OCI-LY7 (cell line): ENCODE data around the gene TCERG1L. TPM values are rescaled to one million over a fixed set of nuclear protein-coding genes. Genes with fewer than 3 reads are reported as not detected.
"Not testable (repeated sequence)": the region's sequence is repeated elsewhere in the genome, so short reads cannot be mapped to it uniquely, and the experiment has no call there.

Source experiments
- BruUV-seq: library from RNA; stranded (reverse); fragments of 400-500 nt; replicated peaks from 2 replicates; lab custom pipeline; 2021; lab: Mats Ljungman, UMichigan
- CTCF ChIA-PET: fragments of 300-600 bp; sonication (Branson Sonifier 250); formaldehyde crosslinking; loops from one replicate; lab custom pipeline; 2022; ENCODE audit warnings: antibody characterized with exemption; ENCODE audit not compliant: unreplicated experiment; lab: Charles Lee
- POLR2A ChIA-PET: fragments of 300-600 bp; sonication (Branson Sonifier 250); formaldehyde crosslinking; loops from one replicate; lab custom pipeline; 2022; ENCODE audit warnings: antibody characterized with exemption; lab: Charles Lee
- DNase-seq: peaks from one replicate; pipeline ENCODE4 v3.0.0-alpha.2; 2015; ENCODE audit warnings: low spot score
- H2AFZ ChIP-seq: fragments of 200-600 bp; sonication (generic), shearing (Covaris generic); 2 replicates; pipeline ENCODE4 v1.6.1; 2014; ENCODE audit warnings: mild to moderate bottlenecking, antibody characterized with exemption, low read length, moderate library complexity
- H3K27ac ChIP-seq: fragments of 200-600 bp; sonication (generic); 2 replicates; pipeline ENCODE4 v1.5.1; 2014; ENCODE audit warnings: mixed run types, low read depth, mild to moderate bottlenecking, moderate library complexity, low read length, inconsistent platforms; ENCODE audit not compliant: poor library complexity, severe bottlenecking
- H3K36me3 ChIP-seq: fragments of 200-600 bp; sonication (generic); 2 replicates; pipeline ENCODE4 v1.6.1; 2014; ENCODE audit warnings: mild to moderate bottlenecking, antibody characterized with exemption, low read length, moderate library complexity, mixed read lengths; ENCODE audit not compliant: insufficient read depth
- H3K4me1 ChIP-seq: fragments of 200-600 bp; sonication (generic); 2 replicates; pipeline ENCODE4 v1.5.1; 2014; ENCODE audit warnings: mild to moderate bottlenecking, low read length; ENCODE audit not compliant: insufficient read depth, poor library complexity, severe bottlenecking
- H3K4me2 ChIP-seq: fragments of 200-600 bp; sonication (generic); 2 replicates; pipeline ENCODE4 v1.6.1; 2014; ENCODE audit warnings: mild to moderate bottlenecking, low read length
- H3K4me3 ChIP-seq: fragments of 200-600 bp; sonication (generic); 2 replicates; pipeline ENCODE4 v1.5.1; 2014; ENCODE audit warnings: mild to moderate bottlenecking, low read depth, low read length; ENCODE audit not compliant: poor library complexity, severe bottlenecking
- H3K79me2 ChIP-seq: fragments of 200-600 bp; sonication (generic); 2 replicates; pipeline ENCODE4 v1.6.1; 2016; ENCODE audit warnings: low read depth, mild to moderate bottlenecking, low read length, moderate library complexity, mixed read lengths; ENCODE audit not compliant: insufficient read depth
- H3K9me2 ChIP-seq: fragments of 200-600 bp; sonication (generic); 2 replicates; pipeline ENCODE4 v1.6.1; 2016; ENCODE audit warnings: mild to moderate bottlenecking, low read length, mixed read lengths; ENCODE audit not compliant: insufficient read depth
- H3K9me3 ChIP-seq: fragments of 200-600 bp; sonication (generic); 2 replicates; pipeline ENCODE4 v1.6.1; 2014; ENCODE audit warnings: mild to moderate bottlenecking, mixed run types, low read length, mixed read lengths
- H4K20me1 ChIP-seq: fragments of 200-600 bp; sonication (generic); 2 replicates; pipeline ENCODE4 v1.6.1; 2014; ENCODE audit warnings: mild to moderate bottlenecking, antibody characterized with exemption, low read length, moderate library complexity, mixed read lengths; ENCODE audit not compliant: insufficient read depth
- EZH2phosphoT487 ChIP-seq: fragments of 200-600 bp; sonication (generic); IDR thresholded peaks from 2 replicates; pipeline ENCODE4 v1.6.1; 2018; ENCODE audit warnings: low read depth, borderline replicate concordance, mild to moderate bottlenecking, mixed run types, antibody characterized with exemption, low read length, moderate library complexity, mixed read lengths
- intact Hi-C: fragments of 100-400 bp; cut with micrococcal nuclease; formaldehyde crosslinking; loops from one replicate; pipeline ENCODE4 v1.10.0; 2022; ENCODE audit not compliant: unreplicated experiment
- total RNA-seq, 2 experiments: library from RNA; depleted of rRNA in 1 of 2; stranded (reverse); fragments of >200 nt in 1 of 2; shearing (Covaris generic) in 1 of 2; gene quantifications; 2 replicates each; pipeline ENCODE4 v1.2.3, GENCODE V29; 2014 to 2022
- TF ChIP-seq, protein P1 (sequence below): fragments of 200-600 bp; sonication (generic); conservative IDR thresholded peaks from 2 replicates; pipeline ENCODE4 v1.5.1; 2014; ENCODE audit warnings: mild to moderate bottlenecking, antibody characterized with exemption, low read length, moderate library complexity, mixed read lengths

TCERG1L gene
- total RNA-seq, 2 experiments from 2014 or later, result not detected

GRCh38 chr10:131137223-131137622 lies 174.3 kb downstream of the TCERG1L start:
- POLR2A ChIA-PET, result no interaction called here
- no peaks in the 10 kb centered on the region for H3K9me2 ChIP-seq
- H3K4me2 ChIP-seq, result no peak overlapping the region
- H3K4me3 ChIP-seq, result no peak overlapping the region
- no peak for TF ChIP-seq EZH2phosphoT487
- TF ChIP-seq, protein P1, sequence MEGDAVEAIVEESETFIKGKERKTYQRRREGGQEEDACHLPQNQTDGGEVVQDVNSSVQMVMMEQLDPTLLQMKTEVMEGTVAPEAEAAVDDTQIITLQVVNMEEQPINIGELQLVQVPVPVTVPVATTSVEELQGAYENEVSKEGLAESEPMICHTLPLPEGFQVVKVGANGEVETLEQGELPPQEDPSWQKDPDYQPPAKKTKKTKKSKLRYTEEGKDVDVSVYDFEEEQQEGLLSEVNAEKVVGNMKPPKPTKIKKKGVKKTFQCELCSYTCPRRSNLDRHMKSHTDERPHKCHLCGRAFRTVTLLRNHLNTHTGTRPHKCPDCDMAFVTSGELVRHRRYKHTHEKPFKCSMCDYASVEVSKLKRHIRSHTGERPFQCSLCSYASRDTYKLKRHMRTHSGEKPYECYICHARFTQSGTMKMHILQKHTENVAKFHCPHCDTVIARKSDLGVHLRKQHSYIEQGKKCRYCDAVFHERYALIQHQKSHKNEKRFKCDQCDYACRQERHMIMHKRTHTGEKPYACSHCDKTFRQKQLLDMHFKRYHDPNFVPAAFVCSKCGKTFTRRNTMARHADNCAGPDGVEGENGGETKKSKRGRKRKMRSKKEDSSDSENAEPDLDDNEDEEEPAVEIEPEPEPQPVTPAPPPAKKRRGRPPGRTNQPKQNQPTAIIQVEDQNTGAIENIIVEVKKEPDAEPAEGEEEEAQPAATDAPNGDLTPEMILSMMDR, result no peak
- H3K79me2 ChIP-seq, result no peaks in the 10 kb centered on the region
- no TSS peak for BruUV-seq
- H2AFZ ChIP-seq, result no peak overlapping the region
- intact Hi-C loops, result no loop called here
- CTCF ChIA-PET, result no interaction called here
- H4K20me1 ChIP-seq, result no peaks in the 10 kb centered on the region
- no peak overlapping the region for H3K27ac ChIP-seq
- no peaks in the 10 kb centered on the region for H3K9me3 ChIP-seq
- no peaks in the 10 kb centered on the region for H3K4me1 ChIP-seq
- H3K36me3 ChIP-seq, result no peaks in the 10 kb centered on the region
- DNase-seq, result no peak

- H3K4me2 ChIP-seq, H3K36me3 ChIP-seq, H3K9me3 ChIP-seq, H3K4me1 ChIP-seq, DNase-seq, H3K9me2 ChIP-seq, H3K4me3 ChIP-seq, H2AFZ ChIP-seq, H3K79me2 ChIP-seq, BruUV-seq, CTCF ChIA-PET, H4K20me1 ChIP-seq, H3K27ac ChIP-seq, intact Hi-C loops, POLR2A ChIA-PET: not testable (repeated sequence)
These were observed 175.2 kb downstream of the TCERG1L start for GRCh38 chr10:131136336-131136735.

GRCh38 chr10:131135716-131136115 lies 175.8 kb downstream of the TCERG1L start:
- intact Hi-C loops, result no loop called here
- Histone ChIP-seq H3K36me3 (no peaks in the 10 kb centered on the region), H3K4me1 (no peaks in the 10 kb centered on the region), H3K9me2 (no peaks in the 10 kb centered on the region), H3K27ac (no peak overlapping the region), H3K4me2 (no peak overlapping the region), H2AFZ (no peak overlapping the region), H3K4me3 (no peak overlapping the region), H3K79me2 (no peaks in the 10 kb centered on the region), H4K20me1 (no peaks in the 10 kb centered on the region), H3K9me3 (no peaks in the 10 kb centered on the region)
- BruUV-seq, result no TSS peak
- no peak for DNase-seq
- TF ChIP-seq, protein P1, result no peak
- no peak for TF ChIP-seq EZH2phosphoT487
- ChIA-PET POLR2A (no interaction called here), CTCF (no interaction called here)
